ENCODE data around the gene TARDBP.

DNA sequence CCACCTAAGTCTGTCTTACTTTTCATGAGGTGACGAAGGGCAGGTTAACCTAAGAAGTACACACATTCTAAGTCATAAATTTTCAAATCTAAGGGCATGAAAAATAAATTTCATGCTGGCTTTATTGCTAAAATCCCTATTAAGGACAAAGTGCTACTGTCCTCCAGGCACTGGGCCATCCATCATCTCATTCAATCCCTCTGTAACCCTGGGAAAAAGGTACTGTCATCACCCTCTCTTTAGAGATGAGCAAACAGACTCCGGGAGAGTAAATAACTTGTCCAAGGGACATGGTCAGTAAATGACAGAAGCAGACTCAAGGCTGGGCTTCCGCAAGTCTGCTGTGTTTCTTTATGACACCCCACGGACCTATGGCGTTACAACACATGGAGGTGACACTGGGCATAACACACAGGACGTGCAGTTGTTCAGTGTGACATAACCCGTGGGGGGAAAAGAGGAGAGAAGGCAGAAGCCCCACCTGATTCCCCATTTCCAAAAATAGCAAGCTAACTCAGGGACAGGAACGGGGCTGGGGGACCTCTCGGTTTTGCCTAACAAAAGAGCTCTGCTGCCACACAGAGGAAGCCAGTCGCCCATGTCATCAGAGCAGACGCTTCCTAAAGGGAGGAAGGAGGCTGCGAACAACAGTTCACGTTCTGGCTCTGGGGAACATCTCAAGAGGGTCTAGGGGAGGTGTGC, 59.9 kb downstream of the TARDBP start:
- TF ChIP-seq, protein P1, sequence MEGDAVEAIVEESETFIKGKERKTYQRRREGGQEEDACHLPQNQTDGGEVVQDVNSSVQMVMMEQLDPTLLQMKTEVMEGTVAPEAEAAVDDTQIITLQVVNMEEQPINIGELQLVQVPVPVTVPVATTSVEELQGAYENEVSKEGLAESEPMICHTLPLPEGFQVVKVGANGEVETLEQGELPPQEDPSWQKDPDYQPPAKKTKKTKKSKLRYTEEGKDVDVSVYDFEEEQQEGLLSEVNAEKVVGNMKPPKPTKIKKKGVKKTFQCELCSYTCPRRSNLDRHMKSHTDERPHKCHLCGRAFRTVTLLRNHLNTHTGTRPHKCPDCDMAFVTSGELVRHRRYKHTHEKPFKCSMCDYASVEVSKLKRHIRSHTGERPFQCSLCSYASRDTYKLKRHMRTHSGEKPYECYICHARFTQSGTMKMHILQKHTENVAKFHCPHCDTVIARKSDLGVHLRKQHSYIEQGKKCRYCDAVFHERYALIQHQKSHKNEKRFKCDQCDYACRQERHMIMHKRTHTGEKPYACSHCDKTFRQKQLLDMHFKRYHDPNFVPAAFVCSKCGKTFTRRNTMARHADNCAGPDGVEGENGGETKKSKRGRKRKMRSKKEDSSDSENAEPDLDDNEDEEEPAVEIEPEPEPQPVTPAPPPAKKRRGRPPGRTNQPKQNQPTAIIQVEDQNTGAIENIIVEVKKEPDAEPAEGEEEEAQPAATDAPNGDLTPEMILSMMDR (IDR thresholded peaks at IDR 0.05), result no peak
- TF ChIP-seq POLR2AphosphoS5 (IDR thresholded peaks at IDR 0.05), result no peak
